ENCODE data around the gene NBEA. TPM values are rescaled to one million over a fixed set of nuclear protein-coding genes. Genes with fewer than 3 reads are reported as not detected.

Gene NBEA
- total RNA-seq, 4 donors from 2014 or later = 0.34 to 10.3 (median 2.4) TPM

GRCh38 chr13:35460061-35460460 is 518.0 kb downstream of the NBEA start:
- Histone ChIP-seq H3K27ac (no peak overlapping the region), H3K4me3 (no peak overlapping the region), H3K36me3 (no peaks in the 10 kb centered on the region), H3K4me1 (no peaks in the 10 kb centered on the region), H3K9me3 (no peaks in the 10 kb centered on the region), H3K27me3 (no peaks in the 10 kb centered on the region)
- intact Hi-C loops (cut with DNase I) = no loop called here
- no peak for TF ChIP-seq CTCF (IDR thresholded peaks at IDR 0.05)
- no peak for TF ChIP-seq POLR2A (IDR thresholded peaks at IDR 0.05)
- WGBS, 2 donors = 84 to 89% methylated on average over 2 of the region's 2 CpGs
- no peak for DNase-seq

GRCh38 chr13:35465371-35465770 is 523.3 kb downstream of the NBEA start:
- H3K4me1 ChIP-seq = peaks cover 0 to 4% (median 0%) of the 10 kb centered on the region in 3 donors
- TF ChIP-seq CTCF (IDR thresholded peaks at IDR 0.05) = no peak
- no peak for TF ChIP-seq POLR2A (IDR thresholded peaks at IDR 0.05)
- H3K27me3 ChIP-seq = peaks cover 0 to 23% (median 0%) of the 10 kb centered on the region in 4 donors
- DNase-seq = no peak
- 93 to 95% methylated on average over 3 of the region's 3 CpGs for WGBS, 2 donors
- H3K27ac ChIP-seq = no peak overlapping the region
- H3K4me3 ChIP-seq = no peak overlapping the region
- intact Hi-C loops (cut with DNase I) = no loop called here
- no peaks in the 10 kb centered on the region for H3K36me3 ChIP-seq
- no peaks in the 10 kb centered on the region for H3K9me3 ChIP-seq

GRCh38 chr13:35468195-35468594 is 526.1 kb downstream of the NBEA start:
- H3K27me3 ChIP-seq = peaks cover 0 to 52% (median 0%) of the 10 kb centered on the region in 4 donors
- no peak overlapping the region for H3K4me3 ChIP-seq
- no peaks in the 10 kb centered on the region for H3K36me3 ChIP-seq
- no peak for TF ChIP-seq POLR2A (IDR thresholded peaks at IDR 0.05)
- TF ChIP-seq CTCF (IDR thresholded peaks at IDR 0.05) = no peak
- intact Hi-C loops (cut with DNase I) = no loop called here
- 75 to 100% methylated on average over 1 of the region's 1 CpG for WGBS, 2 donors
- no peak overlapping the region for H3K27ac ChIP-seq
- H3K9me3 ChIP-seq = no peaks in the 10 kb centered on the region
- no peak for DNase-seq
- H3K4me1 ChIP-seq = peaks cover 3 to 17% (median 4%) of the 10 kb centered on the region in 3 donors

GRCh38 chr13:35469806-35470525 is 527.9 kb downstream of the NBEA start:
- Histone ChIP-seq H3K27me3 (peaks cover 0 to 69% (median 2%) of the 10 kb centered on the region in 4 donors), H3K4me3 (peak overlapping the region in 3 of 4 donors; percentile 34 to 59 (median 36)), H3K27ac (peak overlapping the region in 2 of 4 donors; percentile 54 to 74), H3K36me3 (no peaks in the 10 kb centered on the region), H3K9me3 (no peaks in the 10 kb centered on the region), H3K4me1 (peaks cover 3 to 21% (median 4%) of the 10 kb centered on the region in 3 donors)
- no peak for DNase-seq
- WGBS, 2 donors = 41 to 52% methylated on average over 10 of the region's 10 CpGs
- no peak for TF ChIP-seq CTCF (IDR thresholded peaks at IDR 0.05)
- TF ChIP-seq POLR2A (IDR thresholded peaks at IDR 0.05) = no peak
- intact Hi-C loops (cut with DNase I) = no loop called here
